BE2C (cell line): Measurements from ENCODE around the gene RABGEF1.
A peak's percentile ranks its signal among the peaks of the same experiment; 100 is the strongest.
"Not testable (repeated sequence)": the region's sequence is repeated elsewhere in the genome, so short reads cannot be mapped to it uniquely, and the experiment has no call there.

Experiments used
- DNase-seq: peaks from one replicate; pipeline ENCODE4 v3.0.0-alpha.2; 2020
- H3K27me3 ChIP-seq: fragments of 250-450 bp; sonication (Bioruptor Pico); 2 replicates; pipeline ENCODE4 v1.5.1; 2020; ENCODE audit warnings: mild to moderate bottlenecking
- H3K36me3 ChIP-seq: fragments of 250-450 bp; sonication (Bioruptor Pico); 2 replicates; pipeline ENCODE4 v1.5.1; 2020; ENCODE audit warnings: mild to moderate bottlenecking
- H3K4me1 ChIP-seq: fragments of 250-450 bp; sonication (Bioruptor Pico); 2 replicates; pipeline ENCODE4 v1.5.1; 2020
- H3K4me3 ChIP-seq: 2 replicates; pipeline ENCODE4 v1.5.1; 2011; ENCODE audit warnings: low read depth, low read length
- H3K9me3 ChIP-seq: fragments of 250-450 bp; sonication (Bioruptor Pico); 2 replicates; pipeline ENCODE4 v1.5.1; 2020
- CTCF ChIP-seq: IDR thresholded peaks from 2 replicates; pipeline ENCODE4 v1.5.1; 2012; ENCODE audit warnings: mild to moderate bottlenecking, low read depth, low read length

Gene RABGEF1

GRCh38 chr7:66845379-66846095 lies 105.0 kb downstream of the RABGEF1 start:
- peak overlapping the region; percentile 83 for H3K4me3 ChIP-seq
- no peak for DNase-seq
- no peaks in the 10 kb centered on the region for H3K27me3 ChIP-seq
- no peak for TF ChIP-seq CTCF
- no peaks in the 10 kb centered on the region for H3K9me3 ChIP-seq
- H3K4me1 ChIP-seq = no peaks in the 10 kb centered on the region
- H3K36me3 ChIP-seq = no peaks in the 10 kb centered on the region

GRCh38 chr7:66846096-66846445 lies 105.5 kb downstream of the RABGEF1 start:
- not testable (repeated sequence) for H3K27me3 ChIP-seq, H3K9me3 ChIP-seq, DNase-seq, H3K4me3 ChIP-seq, H3K4me1 ChIP-seq, H3K36me3 ChIP-seq

GRCh38 chr7:66847523-66847855 lies 107.0 kb downstream of the RABGEF1 start:
- H3K4me1 ChIP-seq, H3K4me3 ChIP-seq, DNase-seq, H3K27me3 ChIP-seq, H3K36me3 ChIP-seq, H3K9me3 ChIP-seq: not testable (repeated sequence)

GRCh38 chr7:66847879-66848790 lies 107.6 kb downstream of the RABGEF1 start:
- H3K4me3 ChIP-seq = no peak overlapping the region
- TF ChIP-seq CTCF = no peak
- no peaks in the 10 kb centered on the region for H3K4me1 ChIP-seq
- no peaks in the 10 kb centered on the region for H3K36me3 ChIP-seq
- H3K9me3 ChIP-seq = no peaks in the 10 kb centered on the region
- H3K27me3 ChIP-seq = no peaks in the 10 kb centered on the region
- DNase-seq = no peak

- Histone ChIP-seq H3K9me3 (no peaks in the 10 kb centered on the region), H3K4me1 (no peaks in the 10 kb centered on the region), H3K4me3 (no peak overlapping the region), H3K27me3 (no peaks in the 10 kb centered on the region), H3K36me3 (no peaks in the 10 kb centered on the region)
- TF ChIP-seq CTCF = no peak
- DNase-seq = no peak
Measured at GRCh38 chr7:66859339-66859738, 118.8 kb downstream of the RABGEF1 start.

DNA sequence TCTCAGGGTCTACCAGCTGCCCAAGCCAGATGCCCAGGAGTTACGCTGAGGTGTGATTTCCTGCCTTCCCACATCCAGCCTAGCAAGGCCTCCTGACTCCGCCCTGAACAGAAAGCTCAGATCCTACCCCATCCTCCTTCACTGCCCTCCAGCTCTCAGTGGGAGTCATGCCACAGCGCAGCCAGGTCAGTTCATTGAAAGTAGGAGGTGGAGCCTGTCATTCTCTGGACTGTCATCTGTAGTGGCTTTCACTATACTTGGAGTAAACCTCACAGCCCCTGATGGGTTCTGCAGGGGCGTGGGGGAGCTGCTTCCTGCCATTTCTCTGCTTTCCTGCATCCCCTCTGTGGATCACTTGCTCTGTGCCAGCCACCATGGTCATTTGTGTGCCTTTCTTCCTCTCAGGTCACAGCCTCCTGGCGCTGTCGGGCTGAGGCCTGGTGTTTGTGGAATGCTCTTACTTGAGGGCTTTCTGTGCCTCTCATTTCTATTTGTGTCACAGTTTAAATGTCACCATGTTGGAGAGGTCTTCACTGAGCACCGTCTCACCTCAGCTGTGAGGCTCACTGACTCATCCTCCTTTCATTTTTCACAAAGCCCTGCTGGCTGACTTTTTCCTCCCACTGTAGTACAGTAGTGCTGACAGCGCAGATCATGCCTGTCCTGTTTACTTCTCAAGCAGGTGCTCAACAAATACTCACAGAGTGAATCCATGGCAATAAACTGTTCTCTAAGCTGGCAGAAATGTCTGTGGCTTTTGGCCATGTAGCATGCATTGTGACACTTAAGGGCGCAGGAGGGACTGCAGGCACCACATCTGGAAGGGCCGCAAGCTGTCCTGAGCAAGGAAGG lies 119.5 kb downstream of the RABGEF1 start:
- H3K27me3 ChIP-seq = no peaks in the 10 kb centered on the region
- H3K4me3 ChIP-seq = no peak overlapping the region
- H3K36me3 ChIP-seq = no peaks in the 10 kb centered on the region
- no peaks in the 10 kb centered on the region for H3K9me3 ChIP-seq
- no peak for TF ChIP-seq CTCF
- no peak for DNase-seq
- no peaks in the 10 kb centered on the region for H3K4me1 ChIP-seq

DNA sequence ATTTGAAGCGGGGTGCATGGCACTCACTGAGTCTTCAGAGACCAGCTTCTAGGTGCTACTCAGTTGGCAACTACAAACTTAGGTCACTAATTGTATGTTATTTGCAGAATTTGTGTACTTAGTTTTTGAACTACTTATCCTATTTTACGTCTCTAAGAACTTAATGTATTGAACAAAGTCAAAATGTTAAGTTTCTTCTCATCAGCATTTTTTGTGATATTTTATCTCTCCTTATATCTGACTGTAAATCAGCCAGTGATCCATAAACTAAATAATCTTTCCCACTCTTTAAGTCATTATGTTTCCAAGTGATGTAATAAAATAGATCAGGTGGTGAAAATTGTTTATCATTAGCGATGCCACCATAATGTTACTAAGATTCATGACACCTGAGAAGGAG lies 120.2 kb downstream of the RABGEF1 start:
- H3K4me1 ChIP-seq = no peaks in the 10 kb centered on the region
- TF ChIP-seq CTCF = no peak
- no peaks in the 10 kb centered on the region for H3K27me3 ChIP-seq
- no peaks in the 10 kb centered on the region for H3K36me3 ChIP-seq
- DNase-seq = no peak
- no peak overlapping the region for H3K4me3 ChIP-seq
- no peaks in the 10 kb centered on the region for H3K9me3 ChIP-seq
